Measurements from ENCODE around the gene PGGHG. TPM values are rescaled to one million over a fixed set of nuclear protein-coding genes. Genes with fewer than 3 reads are reported as not detected.
"Not testable (repeated sequence)": the region's sequence is repeated elsewhere in the genome, so short reads cannot be mapped to it uniquely, and the experiment has no call there.

Gene PGGHG
- total and polyA plus RNA-seq, 2 of the 13 experiments (the other 11 are each of a cell fraction or from before 2014, with no cell fraction given): 5.9 to 14.8 TPM

GRCh38 chr11:268716-269145, 20.2 kb upstream of the PGGHG start:
- Histone ChIP-seq H3K4me1 (ENCODE audit: insufficient read depth, low read length) (peaks cover 45% of the 10 kb centered on the region), H3K9ac (ENCODE audit: insufficient read depth, low read depth, low read length) (0 out of 2 replicates have a peak overlapping the region, but pooled peaks have one; percentile 20), H3K4me3 (replicated peaks in 1 of 3; ENCODE audit: insufficient read depth in 1 of 3, low read depth in 2 of 3, low read length in 3 of 3) (peak overlapping the region; percentile 24 to 60 (median 29); a peak in 5 of 6 replicates), H2AFZ (ENCODE audit: low read length) (peak overlapping the region; percentile 75), H3K4me2 (ENCODE audit: low read depth, low read length) (peak overlapping the region; percentile 76), H3K27me3 (ENCODE audit: control insufficient read depth in 1 of 2, insufficient read depth in 2 of 2, low read length in 2 of 2) (peaks cover 0 to 29% of the 10 kb centered on the region in 2 experiments; a peak in 3 of 5 replicates)
- H4K20me1 ChIP-seq (ENCODE audit: insufficient read depth, low read length); FAIRE-seq; CTCF ChIA-PET (ENCODE audit: low intra/inter-chr PET ratio, low total read pairs); in situ Hi-C loops (cut with HindIII; ENCODE audit: extremely low pct_ligation_motif_present, low pct_unique_long_range_greater_than_20kb); H3K79me2 ChIP-seq (ENCODE audit: insufficient read depth, low read length); H3K27ac ChIP-seq (ENCODE audit: extremely low read length, insufficient read depth, low read length); intact Hi-C loops (cut with micrococcal nuclease; ENCODE audit: unreplicated experiment); H3K9me3 ChIP-seq (ENCODE audit: low read length); H3K36me3 ChIP-seq (replicated peaks in 1 of 2; ENCODE audit: control insufficient read depth in 1 of 2, insufficient read depth in 2 of 2, low read length in 2 of 2); BruUV-seq (replicated peaks): not testable (repeated sequence)
- DNase-seq (ENCODE audit: low spot score) (peak; percentile 30), ATAC-seq (peak; percentile 86)
- WGBS (ENCODE audit: low lambda C conversion rate): 4% methylated on average over 16 of the region's 16 CpGs
- POLR2A ChIA-PET: interaction anchor here (0.8 to 1.8 kb wide), 8 partner anchors 18 to 128 kb away, joined by 3 to 9 read pairs (median 3); partner anchors contain the start of genes BET1L and RIC8A
- peak; percentile 30; the same call in 1 of the 2 replicates for TF ChIP-seq MAX (IDR thresholded peaks at IDR 0.05)
- peak; percentile 36; the same call in 1 of the 2 replicates for TF ChIP-seq ZMYM3 (CRISPR knock-in tag; IDR thresholded peaks at IDR 0.05)
- TF ChIP-seq FOXP4 (CRISPR knock-in tag; IDR thresholded peaks at IDR 0.05): peak; percentile 48; the same call in 1 of the 2 replicates
- TF ChIP-seq ETV5 (CRISPR knock-in tag; IDR thresholded peaks at IDR 0.05; ENCODE audit: borderline replicate concordance): peak; percentile 20; the same call in 1 of the 2 replicates
- TF ChIP-seq TFAP4 (IDR thresholded peaks at IDR 0.05; ENCODE audit: borderline replicate concordance, low read depth): peak; percentile 77; the same call in 1 of the 2 replicates
- TF ChIP-seq ZNF687 (CRISPR knock-in tag; IDR thresholded peaks at IDR 0.05): peak; percentile 41
- TF ChIP-seq ZFP91 (CRISPR knock-in tag; IDR thresholded peaks at IDR 0.05; ENCODE audit: borderline replicate concordance): peak; percentile 35; the same call in 1 of the 2 replicates
- peak; percentile 55; the same call in 1 of the 2 replicates for TF ChIP-seq SALL1 (CRISPR knock-in tag; IDR thresholded peaks at IDR 0.05)
- peak; percentile 33; the same call in 1 of the 2 replicates for TF ChIP-seq ARID4A (CRISPR knock-in tag; IDR thresholded peaks at IDR 0.05; ENCODE audit: borderline replicate concordance)
